SK-N-SH treated with all-trans-retinoic acid at 6 μM for 48 hours (cell line): Measurements from ENCODE around the gene ECI1.
"Not testable (repeated sequence)": the region's sequence is repeated elsewhere in the genome, so short reads cannot be mapped to it uniquely, and the experiment has no call there.

ENCODE experiments used
- ATAC-seq: fragments of 200-7000 bp; cut with Tn5 transposase; 3 replicates; pipeline ENCODE4 v1.9.1; 2020; ENCODE audit warnings: mild to moderate bottlenecking, moderate library complexity
- ARNTL ChIP-seq: fragments of 450-650 bp; formaldehyde crosslinking; IDR thresholded peaks from 2 replicates; pipeline ENCODE4 v1.5.0; 2020; ENCODE audit warnings: low read depth, mild to moderate bottlenecking, moderate library complexity, borderline replicate concordance
- BACH2 ChIP-seq: fragments of 250-450 bp; sonication (Bioruptor Pico); IDR thresholded peaks from 2 replicates; pipeline ENCODE4 v1.9.0; 2021; ENCODE audit warnings: mild to moderate bottlenecking, borderline replicate concordance
- CREB5 ChIP-seq: fragments of 250-450 bp; sonication (Bioruptor Pico); IDR thresholded peaks from 2 replicates; pipeline ENCODE4 v1.5.1; 2020; ENCODE audit warnings: low read depth, mild to moderate bottlenecking, moderate library complexity
- CSDC2 ChIP-seq: fragments of 250-450 bp; sonication (Bioruptor Pico); IDR thresholded peaks from 2 replicates; pipeline ENCODE4 v1.5.0; 2020; ENCODE audit warnings: mild to moderate bottlenecking, moderate library complexity
- CSRNP3 ChIP-seq: fragments of 250-450 bp; sonication (Bioruptor Pico); IDR thresholded peaks from 2 replicates; pipeline ENCODE4 v1.5.1; 2021; ENCODE audit warnings: mild to moderate bottlenecking, moderate library complexity
- GLIS3 ChIP-seq: fragments of 250-450 bp; sonication (Bioruptor Pico); IDR thresholded peaks from 2 replicates; pipeline ENCODE4 v1.5.0; 2020; ENCODE audit warnings: mild to moderate bottlenecking, moderate library complexity
- ISL1 ChIP-seq: fragments of 250-450 bp; sonication (Bioruptor Pico); IDR thresholded peaks from 2 replicates; pipeline ENCODE4 v2.1.2; 2022; ENCODE audit warnings: mild to moderate bottlenecking, moderate library complexity
- OSR1 ChIP-seq: fragments of 250-450 bp; sonication (Bioruptor Pico); IDR thresholded peaks from 2 replicates; pipeline ENCODE4 v1.8.0; 2022; ENCODE audit warnings: moderate library complexity, mild to moderate bottlenecking, inconsistent platforms
- PATZ1 ChIP-seq: fragments of 250-450 bp; sonication (Bioruptor Pico); IDR thresholded peaks from 2 replicates; pipeline ENCODE4 v1.8.0; 2020; ENCODE audit warnings: mild to moderate bottlenecking, moderate library complexity, borderline replicate concordance
- POU6F1 ChIP-seq: fragments of 250-450 bp; sonication (Bioruptor Pico); IDR thresholded peaks from 2 replicates; pipeline ENCODE4 v1.8.0; 2021; ENCODE audit warnings: low read depth, mild to moderate bottlenecking, moderate library complexity, borderline replicate concordance
- RARB ChIP-seq: fragments of 250-450 bp; sonication (Bioruptor Pico); IDR thresholded peaks from 2 replicates; pipeline ENCODE4 v1.8.0; 2021; ENCODE audit warnings: mild to moderate bottlenecking, moderate library complexity
- SNAI2 ChIP-seq: fragments of 250-450 bp; sonication (Bioruptor Pico); IDR thresholded peaks from 2 replicates; pipeline ENCODE4 v1.5.0; 2020; ENCODE audit warnings: mild to moderate bottlenecking, moderate library complexity
- TCF4 ChIP-seq: fragments of 250-450 bp; sonication (Bioruptor Pico); IDR thresholded peaks from 2 replicates; pipeline ENCODE4 v1.8.0; 2021; ENCODE audit warnings: mild to moderate bottlenecking, moderate library complexity, borderline replicate concordance
- TSHZ2 ChIP-seq: fragments of 250-450 bp; sonication (Bioruptor Pico); IDR thresholded peaks from 2 replicates; pipeline ENCODE4 v1.5.0; 2020; ENCODE audit warnings: mild to moderate bottlenecking, moderate library complexity
- ZC3H10 ChIP-seq: fragments of 250-450 bp; sonication (Bioruptor Pico); IDR thresholded peaks from 2 replicates; pipeline ENCODE4 v1.5.1; 2021; ENCODE audit warnings: mild to moderate bottlenecking, moderate library complexity
- ZFP3 ChIP-seq: fragments of 250-450 bp; sonication (Bioruptor Pico); IDR thresholded peaks from 2 replicates; pipeline ENCODE4 v1.5.0; 2020; ENCODE audit warnings: mild to moderate bottlenecking, moderate library complexity
- ZFP30 ChIP-seq: fragments of 450-650 bp; formaldehyde crosslinking; IDR thresholded peaks from 2 replicates; pipeline ENCODE4 v1.5.0; 2022; ENCODE audit warnings: mild to moderate bottlenecking, moderate library complexity
- ZNF565 ChIP-seq: fragments of 450-650 bp; formaldehyde crosslinking; conservative IDR thresholded peaks from 2 replicates; pipeline ENCODE4 v1.5.0; 2020; ENCODE audit warnings: low read depth, mild to moderate bottlenecking, moderate library complexity
- ZNF8 ChIP-seq: fragments of 450-650 bp; formaldehyde crosslinking; IDR thresholded peaks from 2 replicates; pipeline ENCODE4 v1.5.0; 2020; ENCODE audit warnings: mild to moderate bottlenecking, moderate library complexity

Gene ECI1

GRCh38 chr16:2243031-2243528 is 8.3 kb downstream of the ECI1 start (continued):
- TF ChIP-seq CSRNP3 (CRISPR knock-in tag): no peak
- TF ChIP-seq RARB (CRISPR knock-in tag): no peak
- TF ChIP-seq CSDC2 (CRISPR knock-in tag): no peak
- no peak for TF ChIP-seq ZFP3 (CRISPR knock-in tag)

- no peak for ATAC-seq
- TF ChIP-seq OSR1 (CRISPR knock-in tag) (no peak), ARNTL (CRISPR knock-in tag) (no peak), ISL1 (no peak), CSDC2 (CRISPR knock-in tag) (no peak)
These were observed 8.8 kb downstream of the ECI1 start for GRCh38 chr16:2242598-2242997.

- not testable (repeated sequence) for ATAC-seq
These were observed 11.1 kb downstream of the ECI1 start for GRCh38 chr16:2240331-2240730.

- no peak for ATAC-seq
These were observed 12.3 kb downstream of the ECI1 start for GRCh38 chr16:2238838-2239675.

More at GRCh38 chr16:2238838-2239675, 12.3 kb downstream of the ECI1 start:
- TF ChIP-seq ZFP30 (CRISPR knock-in tag) (no peak), PATZ1 (CRISPR knock-in tag) (no peak), GLIS3 (CRISPR knock-in tag) (no peak), ISL1 (no peak), ZC3H10 (no peak), CREB5 (no peak), TSHZ2 (CRISPR knock-in tag) (no peak), SNAI2 (no peak), OSR1 (CRISPR knock-in tag) (no peak), RARB (CRISPR knock-in tag) (no peak), CSRNP3 (CRISPR knock-in tag) (no peak), BACH2 (CRISPR knock-in tag) (no peak), ZNF8 (CRISPR knock-in tag) (no peak), POU6F1 (no peak), ZNF565 (no peak), ARNTL (CRISPR knock-in tag) (no peak), TCF4 (CRISPR knock-in tag) (no peak)
